Activated naive CD8-positive, alpha-beta T cell (primary cell): Measurements from ENCODE around the gene SLC7A5.
"Not testable (repeated sequence)": the region's sequence is repeated elsewhere in the genome, so short reads cannot be mapped to it uniquely, and the experiment has no call there.

Experiments used
- H3K27ac Mint-ChIP-seq: one replicate; pipeline ENCODE4 v1.8.0; 2021; ENCODE audit warnings: mixed read lengths
- H3K27me3 Mint-ChIP-seq: one replicate; pipeline ENCODE4 v1.8.0; 2021; ENCODE audit warnings: mixed read lengths
- H3K36me3 Mint-ChIP-seq: one replicate; pipeline ENCODE4 v1.8.0; 2021; ENCODE audit warnings: mixed read lengths
- H3K4me1 Mint-ChIP-seq: one replicate; pipeline ENCODE4 v1.8.0; 2021; ENCODE audit warnings: low read depth, mixed read lengths
- H3K4me3 Mint-ChIP-seq: one replicate; pipeline ENCODE4 v1.8.0; 2021; ENCODE audit warnings: mild to moderate bottlenecking, mixed read lengths
- H3K9me3 Mint-ChIP-seq: one replicate; pipeline ENCODE4 v1.8.0; 2021; ENCODE audit warnings: low read depth, mixed read lengths

The SLC7A5 gene

GRCh38 chr16:87858151-87858993 lies 10.9 kb downstream of the SLC7A5 start:
- not testable (repeated sequence) for H3K36me3 Mint-ChIP-seq, H3K9me3 Mint-ChIP-seq, H3K27me3 Mint-ChIP-seq
- H3K4me3 Mint-ChIP-seq, result peak overlapping the region; percentile 63
- peak overlapping the region; percentile 34 for H3K27ac Mint-ChIP-seq
- H3K4me1 Mint-ChIP-seq, result peaks cover 35% of the 10 kb centered on the region

DNA sequence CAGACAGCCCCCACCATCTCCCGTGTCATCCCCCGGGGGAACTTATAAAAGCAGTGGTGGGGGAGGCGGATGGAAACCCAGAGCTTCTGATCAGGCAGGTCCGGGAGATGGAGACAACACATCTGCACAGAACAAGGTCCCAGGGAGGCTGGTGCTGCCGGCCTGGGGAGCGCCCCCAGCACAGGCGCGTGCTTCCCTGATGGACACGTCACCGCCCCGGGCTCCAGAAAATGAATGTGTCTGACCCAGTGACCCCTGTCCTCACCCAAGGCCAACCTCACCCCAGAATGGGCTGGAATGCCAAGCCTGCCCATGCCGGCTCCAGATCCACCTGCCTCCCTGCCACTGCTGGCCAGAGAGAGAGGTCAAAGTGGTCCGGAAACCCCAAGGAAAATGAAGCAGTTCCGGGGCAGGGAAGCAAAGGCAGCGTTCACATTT lies 12.5 kb downstream of the SLC7A5 start:
- Mint-ChIP-seq H3K36me3 (peaks cover 2% of the 10 kb centered on the region), H3K27me3 (no peaks in the 10 kb centered on the region), H3K4me1 (peaks cover 37% of the 10 kb centered on the region), H3K27ac (peak overlapping the region; percentile 75), H3K9me3 (no peaks in the 10 kb centered on the region), H3K4me3 (peak overlapping the region; percentile 63)

GRCh38 chr16:87855852-87856715 lies 13.2 kb downstream of the SLC7A5 start:
- Mint-ChIP-seq H3K4me3 (peak overlapping the region; percentile 63), H3K27me3 (no peaks in the 10 kb centered on the region), H3K9me3 (no peaks in the 10 kb centered on the region), H3K27ac (peak overlapping the region; percentile 75), H3K4me1 (peaks cover 36% of the 10 kb centered on the region), H3K36me3 (peaks cover 2% of the 10 kb centered on the region)

GRCh38 chr16:87854907-87855683 lies 14.2 kb downstream of the SLC7A5 start:
- H3K27me3 Mint-ChIP-seq, result no peaks in the 10 kb centered on the region
- no peaks in the 10 kb centered on the region for H3K9me3 Mint-ChIP-seq
- no peak overlapping the region for H3K27ac Mint-ChIP-seq
- H3K4me1 Mint-ChIP-seq, result peaks cover 34% of the 10 kb centered on the region
- H3K36me3 Mint-ChIP-seq, result peaks cover 2% of the 10 kb centered on the region
- H3K4me3 Mint-ChIP-seq, result peak overlapping the region; percentile 52

DNA sequence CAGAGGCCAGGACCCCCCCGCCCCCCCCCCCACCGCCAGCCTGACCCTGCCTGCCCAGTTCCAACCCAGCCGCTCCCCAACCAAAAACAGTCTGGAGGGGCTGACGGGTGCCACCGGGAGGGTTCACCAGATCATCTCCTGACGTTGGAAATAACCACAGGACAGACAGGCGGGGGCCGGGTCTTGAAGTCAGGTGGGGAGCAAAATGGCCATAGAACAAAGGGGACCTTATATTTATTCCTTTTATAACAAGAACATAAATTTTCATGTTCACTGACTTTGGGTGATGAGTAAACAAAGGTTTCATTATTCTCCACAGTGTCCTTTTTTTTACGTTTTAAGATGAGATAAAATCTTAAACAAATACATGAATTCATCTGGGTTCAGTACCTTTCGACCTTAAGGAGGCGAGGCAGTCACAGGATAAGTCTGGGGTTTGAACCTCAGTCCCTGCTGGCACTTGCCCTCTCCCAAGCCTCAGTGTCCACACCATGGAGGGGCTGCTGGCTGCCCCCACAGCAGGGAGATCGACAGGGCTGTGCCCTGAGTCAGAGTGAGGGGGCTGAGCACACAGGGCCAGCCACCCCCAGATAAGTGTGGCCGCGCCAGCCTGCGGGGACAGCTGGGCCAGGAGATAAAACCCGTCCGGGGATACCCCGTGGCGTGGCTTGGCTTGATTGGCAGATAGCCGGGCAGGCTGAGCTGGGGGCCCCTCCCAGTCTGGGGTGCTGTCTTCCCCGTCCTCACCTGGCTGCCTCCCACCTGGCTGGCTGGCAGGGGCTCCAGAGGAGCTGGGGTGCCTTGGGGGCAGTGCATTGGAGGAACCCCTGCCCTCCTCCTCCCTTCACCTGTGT lies 15.0 kb downstream of the SLC7A5 start:
- peaks cover 31% of the 10 kb centered on the region for H3K4me1 Mint-ChIP-seq
- no peaks in the 10 kb centered on the region for H3K27me3 Mint-ChIP-seq
- H3K36me3 Mint-ChIP-seq, result peaks cover 2% of the 10 kb centered on the region
- peak overlapping the region; percentile 81 for H3K4me3 Mint-ChIP-seq
- peak overlapping the region; percentile 81 for H3K27ac Mint-ChIP-seq
- no peaks in the 10 kb centered on the region for H3K9me3 Mint-ChIP-seq

DNA sequence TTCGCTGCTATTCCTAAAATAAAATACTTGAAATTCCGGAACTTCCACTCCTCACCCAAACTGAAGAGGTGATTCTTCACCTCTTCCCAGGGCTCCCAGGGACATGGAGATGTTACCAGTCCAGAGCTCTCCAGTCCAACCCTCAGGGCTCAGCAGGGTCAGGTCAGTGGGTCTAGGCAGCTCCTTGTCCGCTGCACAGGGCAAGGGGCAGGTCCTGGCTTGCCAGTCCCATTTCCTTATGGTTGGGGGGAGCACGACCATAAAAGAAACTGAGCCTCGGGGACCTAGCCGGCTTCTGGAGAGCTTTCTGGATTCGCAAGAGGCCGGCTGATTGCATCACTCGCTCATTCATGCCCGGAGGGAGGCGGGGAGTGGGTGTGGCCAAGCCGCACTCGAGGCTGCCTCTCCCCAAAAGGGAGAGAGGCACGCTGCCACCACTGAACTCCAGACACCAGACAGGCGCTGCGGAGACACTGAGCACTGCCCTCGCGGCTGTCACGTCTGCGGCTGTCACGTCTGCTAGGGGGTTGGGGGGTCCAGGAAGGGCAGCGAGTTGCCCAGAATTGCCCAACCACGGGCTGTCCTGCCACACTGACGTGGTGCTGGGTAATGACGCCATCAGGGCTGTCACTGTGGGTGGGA lies 15.8 kb downstream of the SLC7A5 start:
- Mint-ChIP-seq H3K4me1 (peaks cover 30% of the 10 kb centered on the region), H3K27me3 (no peaks in the 10 kb centered on the region), H3K9me3 (no peaks in the 10 kb centered on the region), H3K27ac (peak overlapping the region; percentile 70), H3K36me3 (peaks cover 2% of the 10 kb centered on the region), H3K4me3 (peak overlapping the region; percentile 63)

GRCh38 chr16:87851601-87852000 lies 17.7 kb downstream of the SLC7A5 start:
- Mint-ChIP-seq H3K4me3 (no peak overlapping the region), H3K4me1 (peaks cover 18% of the 10 kb centered on the region), H3K9me3 (no peaks in the 10 kb centered on the region), H3K27me3 (no peaks in the 10 kb centered on the region), H3K27ac (no peak overlapping the region), H3K36me3 (peaks cover 2% of the 10 kb centered on the region)

DNA sequence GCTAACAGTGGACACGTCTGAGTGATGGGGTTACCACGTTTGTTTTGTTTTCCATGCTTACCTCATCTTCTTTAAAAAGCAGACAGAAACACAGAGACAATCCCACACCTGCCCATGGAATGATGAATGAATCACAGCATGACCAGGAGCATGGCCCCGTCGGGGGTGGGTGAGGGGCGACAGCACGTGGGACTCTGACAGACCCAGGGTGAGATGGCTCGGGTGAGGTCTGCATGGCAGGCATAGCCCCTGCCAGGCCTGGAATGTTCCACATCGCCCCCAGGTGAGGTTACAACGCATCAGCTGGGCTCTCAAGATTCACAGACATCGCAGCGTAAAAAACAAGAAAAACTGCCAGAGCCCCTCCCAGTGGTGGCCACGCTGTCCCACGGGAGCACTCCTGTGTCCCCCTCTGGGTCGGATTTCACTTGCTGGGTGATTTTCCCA lies 18.1 kb downstream of the SLC7A5 start:
- Mint-ChIP-seq H3K27ac (peak overlapping the region; percentile 64), H3K36me3 (peaks cover 2% of the 10 kb centered on the region), H3K4me1 (peaks cover 18% of the 10 kb centered on the region), H3K4me3 (no peak overlapping the region), H3K27me3 (no peaks in the 10 kb centered on the region), H3K9me3 (no peaks in the 10 kb centered on the region)

DNA sequence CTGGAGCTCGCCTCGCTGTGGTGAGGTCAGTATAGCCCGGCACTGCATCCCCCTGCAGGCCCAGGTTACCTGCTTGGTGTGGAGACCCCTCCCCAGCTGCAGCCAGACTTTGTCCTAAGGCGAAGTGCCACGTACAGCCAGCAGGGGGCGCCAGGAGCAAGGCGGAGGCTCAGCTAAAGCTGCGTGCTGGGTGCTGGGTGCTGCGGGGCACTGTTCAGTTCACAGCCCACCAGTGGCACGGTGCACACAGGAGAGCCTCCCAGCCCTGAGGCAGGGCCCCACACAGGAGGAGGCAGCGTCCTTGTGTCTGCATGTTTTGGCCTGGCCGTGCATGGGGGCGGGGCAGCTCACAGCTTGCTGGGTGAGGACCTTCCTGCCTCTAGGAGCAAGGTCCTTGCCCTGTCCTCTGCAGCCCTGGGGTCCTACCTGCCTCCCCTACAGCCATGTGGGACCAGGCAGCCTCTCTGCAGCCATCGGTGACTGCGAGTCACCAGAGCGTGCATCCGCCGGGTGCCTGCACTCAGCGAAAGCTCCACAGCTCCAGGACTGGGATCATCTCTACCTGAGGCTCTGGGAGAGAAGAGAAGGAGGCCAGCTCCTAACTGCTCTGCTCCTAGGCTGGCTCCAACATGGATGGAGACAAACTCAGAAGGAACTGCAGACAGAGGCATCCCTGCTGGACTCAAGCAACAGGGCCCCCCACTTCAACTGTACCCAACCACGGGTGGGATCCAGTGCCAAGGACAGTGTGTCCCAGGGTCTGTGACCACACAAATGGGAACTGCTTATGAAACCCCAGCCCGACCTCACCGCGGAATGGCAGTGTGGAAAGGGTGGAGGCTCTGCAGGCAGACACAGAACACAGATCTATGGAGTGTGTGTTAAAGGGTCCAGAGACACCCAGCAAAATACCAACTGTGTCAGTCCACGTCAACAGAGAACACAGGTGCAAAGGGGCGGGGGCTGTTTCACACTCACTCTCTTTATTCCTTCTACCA lies 19.0 kb downstream of the SLC7A5 start:
- Mint-ChIP-seq H3K9me3 (no peaks in the 10 kb centered on the region), H3K4me1 (peaks cover 17% of the 10 kb centered on the region), H3K4me3 (no peak overlapping the region), H3K27me3 (no peaks in the 10 kb centered on the region), H3K36me3 (peaks cover 2% of the 10 kb centered on the region), H3K27ac (peak overlapping the region; percentile 41)

DNA sequence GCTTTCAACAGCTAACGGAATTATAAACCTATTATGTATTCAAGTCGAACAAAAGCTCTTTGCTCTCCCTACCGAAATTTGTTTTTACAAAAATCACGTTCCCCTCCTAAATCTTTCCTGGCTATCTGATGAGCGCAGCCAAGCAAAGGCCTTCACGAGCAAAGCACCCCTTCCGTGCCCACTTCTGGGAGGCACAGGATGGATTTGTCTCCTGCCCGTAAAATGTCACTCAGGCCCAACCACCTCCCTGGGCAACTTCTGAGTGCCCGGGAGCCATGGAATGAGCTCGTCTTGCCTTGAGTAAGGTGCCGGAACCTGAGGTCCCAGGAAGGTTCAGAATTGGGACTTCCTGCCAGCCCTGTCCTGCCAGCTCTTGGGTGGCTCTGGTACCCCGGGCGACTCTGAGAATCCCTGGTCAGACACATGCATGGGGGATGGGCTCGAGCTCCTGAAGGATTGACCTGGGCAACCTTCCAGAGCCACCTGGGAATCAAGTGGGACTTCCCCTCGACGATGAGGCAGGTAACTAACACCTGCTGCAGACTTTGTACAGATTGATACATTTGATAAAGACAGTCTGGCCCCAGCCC lies 19.8 kb downstream of the SLC7A5 start:
- Mint-ChIP-seq H3K27ac (peak overlapping the region; percentile 41), H3K4me3 (no peak overlapping the region), H3K27me3 (no peaks in the 10 kb centered on the region), H3K4me1 (peaks cover 18% of the 10 kb centered on the region), H3K9me3 (no peaks in the 10 kb centered on the region), H3K36me3 (peaks cover 2% of the 10 kb centered on the region)

DNA sequence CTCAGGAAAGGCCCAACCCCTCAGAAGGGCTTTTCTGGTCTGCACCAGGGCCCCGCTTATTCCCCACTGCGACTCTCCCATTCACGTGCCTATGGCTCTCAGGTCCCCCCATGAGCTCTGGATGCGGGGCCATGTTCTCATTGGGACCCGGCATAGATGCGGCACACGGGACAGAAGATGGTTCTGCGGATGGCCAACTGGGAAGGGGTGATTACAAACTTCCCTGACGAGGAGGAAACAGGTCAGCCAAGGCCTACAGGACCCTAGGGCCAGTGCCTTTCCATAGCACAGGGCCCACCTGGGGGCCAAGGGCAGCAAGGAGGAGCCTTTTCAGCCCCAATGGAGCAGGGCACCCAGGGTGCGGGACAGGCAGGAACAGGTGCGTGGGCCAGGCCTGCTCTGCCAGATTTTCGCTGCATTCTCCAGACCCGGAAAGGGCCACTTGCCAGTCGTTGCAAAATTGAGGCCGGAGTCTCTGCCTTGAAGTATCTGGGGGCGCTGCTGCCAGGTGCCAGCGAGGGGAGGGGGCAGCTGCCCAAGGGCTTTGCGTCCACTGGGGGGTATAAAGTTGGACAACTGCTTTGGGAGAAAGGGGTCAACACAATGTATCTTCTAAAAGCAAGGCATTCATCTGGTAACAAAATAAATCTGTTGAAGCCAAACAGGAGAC lies 20.5 kb downstream of the SLC7A5 start:
- H3K4me1 Mint-ChIP-seq, result peaks cover 17% of the 10 kb centered on the region
- no peaks in the 10 kb centered on the region for H3K27me3 Mint-ChIP-seq
- no peak overlapping the region for H3K4me3 Mint-ChIP-seq
- H3K36me3 Mint-ChIP-seq, result no peaks in the 10 kb centered on the region
- H3K27ac Mint-ChIP-seq, result no peak overlapping the region
- no peaks in the 10 kb centered on the region for H3K9me3 Mint-ChIP-seq
